Spleen (tissue), 11 donors: ENCODE data around the gene MED29. TPM values are rescaled to one million over a fixed set of nuclear protein-coding genes. Genes with fewer than 3 reads are reported as not detected.

Source experiments
- DNase-seq: peaks from one replicate; pipeline ENCODE4 v3.0.0-alpha.2; 2020
- H3K27ac ChIP-seq, 8 donors: fragments of 200-600 bp; sonication (generic) in 7 of 8; 1 replicate in 4 of 8; 2 replicates in 4 of 8; pipeline versions ENCODE4 v1.5.0 to v1.8.0; 2016 to 2021; ENCODE audit warnings: inconsistent platforms in 4 of 8, mild to moderate bottlenecking in 4 of 8, moderate library complexity in 1 of 8
- H3K27me3 ChIP-seq, 7 donors: fragments of 200-600 bp; sonication (generic) in 6 of 7; replicated peaks in 1 of 7; 1 replicate in 4 of 7; 2 replicates in 3 of 7; pipeline versions ENCODE4 v1.5.0 to v1.8.0; 2016 to 2021; ENCODE audit warnings: inconsistent platforms in 3 of 7, mild to moderate bottlenecking in 1 of 7
- H3K36me3 ChIP-seq, 6 donors: fragments of 200-600 bp; sonication (generic) in 5 of 6; 1 replicate in 4 of 6; 2 replicates in 2 of 6; pipeline versions ENCODE4 v1.5.0 to v1.8.0; 2016 to 2021; ENCODE audit warnings: inconsistent platforms in 2 of 6
- H3K4me1 ChIP-seq, 6 donors: fragments of 200-600 bp; sonication (generic) in 5 of 6; 1 replicate in 3 of 6; 2 replicates in 3 of 6; pipeline versions ENCODE4 v1.5.0 to v1.8.0; 2016 to 2021; ENCODE audit warnings: inconsistent platforms in 3 of 6
- H3K4me3 ChIP-seq, 8 donors: fragments of 200-600 bp; sonication (generic) in 7 of 8; 1 replicate in 4 of 8; 2 replicates in 4 of 8; pipeline versions ENCODE4 v1.5.0 to v1.8.0; 2016 to 2021; ENCODE audit warnings: inconsistent platforms in 4 of 8, mild to moderate bottlenecking in 4 of 8, moderate library complexity in 2 of 8
- H3K9me3 ChIP-seq, 8 donors: fragments of 200-600 bp; sonication (generic) in 7 of 8; 1 replicate in 4 of 8; 2 replicates in 4 of 8; pipeline versions ENCODE4 v1.5.0 to v1.8.0; 2016 to 2021; ENCODE audit warnings: inconsistent platforms in 4 of 8
- POLR2A ChIP-seq, 3 donors: fragments of 450-650 bp; IDR thresholded peaks; one replicate each; pipeline ENCODE4 v1.5.1; 2017; ENCODE audit warnings: antibody characterized with exemption in 3 of 3, mild to moderate bottlenecking in 1 of 3
- POLR2AphosphoS5 ChIP-seq, 3 donors: sonication (generic); formaldehyde crosslinking; IDR thresholded peaks; one replicate each; pipeline ENCODE4 v1.5.1; 2017; ENCODE audit warnings: antibody characterized with exemption in 3 of 3
- WGBS, 5 donors: extraction: QIAGEN DNeasy Blood & Tissue Kit in 3 of 5; methylation state at CpG; one replicate each; pipeline versions ENCODE4 v1.1.5 to v1.1.7; 2013 to 2018; 5-methylcytosine and 5-hydroxymethylcytosine counted together
- intact Hi-C: fragments of 100-400 bp; cut with DNase I; formaldehyde crosslinking; loops from one replicate; pipeline ENCODE4 v1.15.0; 2023; ENCODE audit warnings: low total_unique reads
- polyA plus RNA-seq, 3 donors: library from polyadenylated mRNA; stranded (reverse); fragments of 200-250 nt; gene quantifications; one replicate each; pipeline ENCODE4 v1.2.1, GENCODE V29; 2013
- total RNA-seq, 7 donors: library from RNA; depleted of rRNA in 3 of 7; stranded (reverse); fragments of >200 nt in 3 of 7; fragmentation: NEBNext Ultra II Directional in 4 of 7; extraction: Animal tissue kit (Norgen Biotek cat#: 25700) in 4 of 7; gene quantifications; one replicate each; pipeline versions ENCODE4 v1.1.0 to v1.2.1, GENCODE V29; 2016 to 2021
- TF ChIP-seq, protein P1 (sequence below), 11 experiments: fragments of 200-600 bp in 7 of 11; fragments of 450-650 bp in 4 of 11; sonication (generic) in 4 of 11; IDR thresholded peaks in 8 of 11; conservative IDR thresholded peaks in 3 of 11; 1 replicate in 7 of 11; 2 replicates in 4 of 11; pipeline versions ENCODE4 v1.4.0 to v1.8.0; 2016 to 2021; ENCODE audit warnings: antibody characterized with exemption in 11 of 11, inconsistent platforms in 4 of 11, mild to moderate bottlenecking in 1 of 11
- donor health status: healthy with polysubstance abuse.
- donor health status: DM: no; HTN: no; CAD: no; lungs with moderate emphysema.
- donor health status: DM: no; HTN: no; CAD: no.
- donor health status: Bipolar disorder and iron deficiency.
- donor health status: healthy.
- donor health status: DM: no; HTN: no; CAD: no.
- donor health status: DM: yes; HTN: yes; CAD: no.

The MED29 gene
- total and polyA plus RNA-seq, 10 donors = 15.5 to 45.7 (median 30.4) TPM

DNA sequence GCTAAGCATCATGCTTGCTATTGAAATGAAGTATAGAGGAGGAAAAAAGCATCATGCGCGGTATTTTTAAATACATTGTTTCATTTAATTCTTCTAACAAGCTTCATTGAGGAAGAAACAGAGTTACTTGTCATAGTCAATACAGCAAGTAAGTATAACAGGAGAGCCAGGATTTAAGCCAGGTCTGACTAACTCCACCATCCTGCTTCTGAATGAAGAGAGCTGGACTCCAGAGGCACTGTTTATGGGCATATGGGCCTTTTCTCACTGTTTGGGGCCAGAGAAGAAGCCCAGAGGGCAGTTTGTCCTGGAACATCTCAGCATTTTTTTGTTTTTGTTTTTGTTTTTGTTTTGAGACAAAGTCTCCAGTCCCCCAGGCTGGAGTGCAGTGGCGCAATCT, 41.0 kb upstream of the MED29 start:
- peaks cover 11 to 66% (median 34%) of the 10 kb centered on the region in 6 donors for H3K4me1 ChIP-seq
- H3K4me3 ChIP-seq = no peak overlapping the region
- no peaks in the 10 kb centered on the region for H3K9me3 ChIP-seq
- no peak overlapping the region for H3K27ac ChIP-seq
- H3K36me3 ChIP-seq = peaks cover 0 to 98% (median 38%) of the 10 kb centered on the region in 6 donors
- intact Hi-C loops = no loop called here
- no peak for DNase-seq
- no peaks in the 10 kb centered on the region for H3K27me3 ChIP-seq
- WGBS, 5 donors = 95 to 100% (median 99%) methylated on average over 3 of the region's 3 CpGs
- no peak for TF ChIP-seq POLR2A (IDR thresholded peaks at IDR 0.05)
- TF ChIP-seq, protein P1, sequence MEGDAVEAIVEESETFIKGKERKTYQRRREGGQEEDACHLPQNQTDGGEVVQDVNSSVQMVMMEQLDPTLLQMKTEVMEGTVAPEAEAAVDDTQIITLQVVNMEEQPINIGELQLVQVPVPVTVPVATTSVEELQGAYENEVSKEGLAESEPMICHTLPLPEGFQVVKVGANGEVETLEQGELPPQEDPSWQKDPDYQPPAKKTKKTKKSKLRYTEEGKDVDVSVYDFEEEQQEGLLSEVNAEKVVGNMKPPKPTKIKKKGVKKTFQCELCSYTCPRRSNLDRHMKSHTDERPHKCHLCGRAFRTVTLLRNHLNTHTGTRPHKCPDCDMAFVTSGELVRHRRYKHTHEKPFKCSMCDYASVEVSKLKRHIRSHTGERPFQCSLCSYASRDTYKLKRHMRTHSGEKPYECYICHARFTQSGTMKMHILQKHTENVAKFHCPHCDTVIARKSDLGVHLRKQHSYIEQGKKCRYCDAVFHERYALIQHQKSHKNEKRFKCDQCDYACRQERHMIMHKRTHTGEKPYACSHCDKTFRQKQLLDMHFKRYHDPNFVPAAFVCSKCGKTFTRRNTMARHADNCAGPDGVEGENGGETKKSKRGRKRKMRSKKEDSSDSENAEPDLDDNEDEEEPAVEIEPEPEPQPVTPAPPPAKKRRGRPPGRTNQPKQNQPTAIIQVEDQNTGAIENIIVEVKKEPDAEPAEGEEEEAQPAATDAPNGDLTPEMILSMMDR (IDR thresholded peaks at IDR 0.05 in 8 of 11, conservative IDR thresholded peaks at IDR 0.05 in 3 of 11) = no peak
- no peak for TF ChIP-seq POLR2AphosphoS5 (IDR thresholded peaks at IDR 0.05)

DNA sequence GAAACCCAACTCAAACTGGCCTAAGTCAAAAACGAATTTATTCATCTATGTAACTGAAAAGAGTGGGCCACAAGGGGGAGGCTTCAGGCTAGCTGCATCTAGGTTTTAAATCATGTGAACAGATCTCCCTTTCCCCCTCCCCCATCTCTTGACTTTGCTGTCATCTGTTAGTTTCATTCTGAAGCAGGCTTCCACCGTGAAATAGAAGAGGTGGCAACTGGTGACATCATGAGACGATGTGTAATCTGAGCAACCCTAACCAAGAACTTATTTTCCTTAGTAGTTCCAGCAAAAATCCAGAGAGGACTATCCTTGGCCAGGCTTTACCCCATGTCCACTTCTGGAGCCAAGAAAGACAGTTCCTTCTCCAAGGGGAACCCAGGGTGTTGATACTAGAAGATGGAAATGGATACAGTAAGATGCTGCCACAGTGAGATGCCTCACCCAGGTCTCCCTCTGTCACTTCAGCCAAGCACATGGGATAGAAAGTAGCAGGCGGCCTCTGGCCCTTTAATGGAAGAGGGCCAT, 39.6 kb upstream of the MED29 start:
- WGBS, 5 donors = 38 to 60% (median 51%) methylated on average over 4 of the region's 4 CpGs
- Histone ChIP-seq H3K36me3 (peaks cover 0 to 100% (median 52%) of the 10 kb centered on the region in 6 donors), H3K4me3 (no peak overlapping the region), H3K9me3 (no peaks in the 10 kb centered on the region), H3K27ac (peak overlapping the region in 7 of 8 donors; percentile 34 to 73 (median 43)), H3K27me3 (no peaks in the 10 kb centered on the region), H3K4me1 (peaks cover 0 to 52% (median 22%) of the 10 kb centered on the region in 6 donors)
- DNase-seq = no peak
- TF ChIP-seq POLR2A (IDR thresholded peaks at IDR 0.05) (no peak), POLR2AphosphoS5 (IDR thresholded peaks at IDR 0.05) (no peak)
- TF ChIP-seq, protein P1 (IDR thresholded peaks at IDR 0.05 in 8 of 11, conservative IDR thresholded peaks at IDR 0.05 in 3 of 11) = peak in 2 of 11 experiments; percentile 17 to 24
- intact Hi-C loops = no loop called here

DNA sequence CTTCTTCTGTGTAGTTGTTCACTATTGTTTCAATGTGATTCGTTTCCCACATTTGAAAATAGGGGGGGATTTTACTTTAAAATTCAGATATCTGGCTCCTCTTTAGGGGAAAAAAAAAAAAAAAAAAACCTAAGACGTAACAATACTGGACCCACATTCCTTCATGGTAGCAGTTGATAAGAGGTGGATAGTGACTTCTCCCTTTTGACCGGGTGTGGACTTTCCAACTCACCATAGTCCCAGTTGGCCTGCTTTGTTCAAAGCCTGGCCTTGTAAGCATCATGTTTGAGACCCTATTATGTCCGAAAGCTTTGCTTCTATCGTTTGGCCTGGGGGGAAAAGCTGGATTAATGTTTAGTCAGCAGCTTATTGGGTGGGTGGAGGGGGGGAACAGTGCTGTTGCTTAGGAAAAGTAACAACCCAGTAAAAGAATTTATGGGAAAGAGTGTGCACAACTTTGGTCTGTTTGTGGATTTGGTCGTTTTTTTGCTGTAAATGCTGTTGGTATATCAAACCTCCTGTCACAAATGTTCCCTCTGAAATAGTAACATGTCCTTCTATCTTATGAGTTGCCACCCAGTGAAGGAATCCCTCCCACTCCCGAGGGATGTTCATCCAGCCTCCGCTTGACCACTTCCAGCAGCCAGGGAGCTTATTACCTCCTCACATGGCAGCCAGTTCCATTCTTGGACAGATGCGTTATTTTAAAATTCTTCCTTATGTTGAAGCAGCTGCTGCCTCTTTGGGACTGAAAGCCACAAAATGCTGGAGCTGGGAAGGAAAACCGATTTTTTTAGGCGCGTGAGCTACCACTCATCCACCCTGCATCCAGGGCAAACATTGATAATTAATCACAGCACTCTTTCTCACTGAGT, 38.6 kb upstream of the MED29 start:
- H3K27ac ChIP-seq = peak overlapping the region in 4 of 8 donors; percentile 34 to 73 (median 53)
- no peaks in the 10 kb centered on the region for H3K27me3 ChIP-seq
- no peak for TF ChIP-seq POLR2AphosphoS5 (IDR thresholded peaks at IDR 0.05)
- TF ChIP-seq, protein P1 (IDR thresholded peaks at IDR 0.05 in 8 of 11, conservative IDR thresholded peaks at IDR 0.05 in 3 of 11) = no peak
- H3K36me3 ChIP-seq = peaks cover 0 to 100% (median 62%) of the 10 kb centered on the region in 6 donors
- peaks cover 0 to 42% (median 18%) of the 10 kb centered on the region in 6 donors for H3K4me1 ChIP-seq
- H3K4me3 ChIP-seq = no peak overlapping the region
- WGBS, 5 donors = 87 to 91% (median 90%) methylated on average over 12 of the region's 12 CpGs
- H3K9me3 ChIP-seq = no peaks in the 10 kb centered on the region
- no peak for DNase-seq
- intact Hi-C loops = no loop called here

DNA sequence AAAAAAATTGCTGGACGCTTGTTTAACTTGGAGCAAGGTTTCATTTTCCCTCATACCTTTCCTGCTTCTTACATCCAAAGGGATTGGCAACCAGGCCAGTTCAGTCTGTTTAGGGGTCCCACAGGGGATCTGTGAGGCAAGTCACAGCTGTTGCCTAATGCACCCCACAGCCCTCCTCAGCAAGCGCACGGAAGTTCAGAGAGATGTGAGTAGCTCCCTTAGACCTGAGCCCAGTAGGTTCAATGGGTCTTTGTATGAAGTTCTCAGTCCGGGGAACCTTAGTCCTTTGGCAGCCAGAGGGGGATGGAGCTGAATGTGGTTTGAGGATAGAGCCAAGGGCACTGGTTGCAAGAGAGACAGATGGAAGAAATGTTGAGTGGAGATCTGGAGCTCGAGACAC, 35.9 kb upstream of the MED29 start:
- peaks cover 0 to 23% (median 12%) of the 10 kb centered on the region in 6 donors for H3K4me1 ChIP-seq
- H3K27me3 ChIP-seq = no peaks in the 10 kb centered on the region
- intact Hi-C loops = no loop called here
- peaks cover 0 to 100% (median 79%) of the 10 kb centered on the region in 6 donors for H3K36me3 ChIP-seq
- H3K27ac ChIP-seq = no peak overlapping the region
- TF ChIP-seq, protein P1 (IDR thresholded peaks at IDR 0.05 in 8 of 11, conservative IDR thresholded peaks at IDR 0.05 in 3 of 11) = no peak
- no peak for TF ChIP-seq POLR2A (IDR thresholded peaks at IDR 0.05)
- no peak for TF ChIP-seq POLR2AphosphoS5 (IDR thresholded peaks at IDR 0.05)
- no peak overlapping the region for H3K4me3 ChIP-seq
- no peaks in the 10 kb centered on the region for H3K9me3 ChIP-seq
- 91 to 96% (median 93%) methylated on average over 5 of the region's 5 CpGs for WGBS, 5 donors
- no peak for DNase-seq
